GM18526 (cell line): ENCODE results near the gene ARL6IP6.
A peak's percentile ranks its signal among the peaks of the same experiment; 100 is the strongest.

Source experiments
- POLR2A ChIP-seq: IDR thresholded peaks from 3 replicates; pipeline ENCODE4 v1.6.1; 2011; ENCODE audit not compliant: insufficient read length; ENCODE audit errors: extremely low read depth

Gene ARL6IP6

GRCh38 chr2:152718076-152718908, at the start of gene ARL6IP6:
ARL6IP6 (plus strand) TSS chr2:152718620; CDS start chr2:152718625, 5 bp downstream.
- TF ChIP-seq POLR2A: peak; percentile 91

- TF ChIP-seq POLR2A: no peak
Measured at GRCh38 chr2:152674334-152674733, 44.1 kb upstream of the ARL6IP6 start.

GRCh38 chr2:152676461-152676860, 42.0 kb upstream of the ARL6IP6 start:
- TF ChIP-seq POLR2A: no peak

DNA sequence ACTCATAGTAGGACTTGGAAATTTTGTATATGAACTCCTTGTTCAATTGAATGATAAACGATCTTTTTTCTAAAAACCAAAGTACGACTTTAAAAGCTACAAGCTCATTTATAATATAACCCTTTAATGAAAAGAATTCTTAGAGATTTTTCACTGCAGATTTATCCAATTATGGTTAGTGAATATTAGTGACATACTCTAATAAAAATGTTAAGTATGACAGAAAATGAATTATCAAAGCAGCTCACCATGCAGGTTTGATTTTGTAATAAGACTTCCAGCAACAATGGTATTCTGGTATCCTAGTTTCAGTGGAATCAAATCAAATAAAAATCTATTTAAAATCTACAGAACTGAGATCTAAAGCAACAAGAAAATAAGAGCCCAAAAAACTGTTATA, 39.6 kb upstream of the ARL6IP6 start:
- no peak for TF ChIP-seq POLR2A

DNA sequence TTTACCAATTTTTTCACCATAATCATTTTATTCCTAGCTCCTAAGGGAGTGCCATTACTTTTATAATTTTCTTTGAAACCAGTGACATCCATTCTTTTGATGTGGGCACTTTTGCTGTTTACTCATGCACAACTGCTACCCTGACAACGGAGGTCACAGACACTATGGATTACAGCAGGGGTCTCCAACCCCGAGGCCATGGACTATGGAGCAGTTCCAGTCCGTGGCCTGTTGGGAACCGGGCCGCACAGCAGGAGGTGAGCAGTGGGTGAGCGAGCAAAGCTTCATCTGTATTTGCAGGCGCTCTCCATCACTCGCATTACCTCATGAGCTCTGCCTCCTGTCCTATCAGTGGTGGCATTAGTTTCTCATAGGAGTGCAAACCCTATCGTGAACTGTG, 35.8 kb upstream of the ARL6IP6 start:
- TF ChIP-seq POLR2A: no peak

DNA sequence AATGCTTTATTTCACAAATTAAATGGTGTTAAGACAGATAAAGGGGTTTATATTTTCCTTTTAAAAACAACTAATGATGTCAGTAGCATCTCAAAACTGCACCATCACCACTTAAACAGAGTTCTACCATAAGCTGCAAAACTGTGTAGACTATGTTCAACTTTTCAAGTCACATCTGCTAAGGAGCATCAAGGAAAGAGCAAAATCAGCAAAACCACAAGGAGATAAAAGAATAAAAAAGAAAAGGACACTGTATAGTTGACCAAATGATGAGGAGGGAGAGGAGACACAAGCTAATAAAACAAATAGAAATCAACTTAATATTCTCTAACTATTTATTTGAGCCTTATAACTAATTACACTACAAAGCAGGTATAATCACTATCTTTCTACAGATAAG, 35.0 kb upstream of the ARL6IP6 start:
- no peak for TF ChIP-seq POLR2A

DNA sequence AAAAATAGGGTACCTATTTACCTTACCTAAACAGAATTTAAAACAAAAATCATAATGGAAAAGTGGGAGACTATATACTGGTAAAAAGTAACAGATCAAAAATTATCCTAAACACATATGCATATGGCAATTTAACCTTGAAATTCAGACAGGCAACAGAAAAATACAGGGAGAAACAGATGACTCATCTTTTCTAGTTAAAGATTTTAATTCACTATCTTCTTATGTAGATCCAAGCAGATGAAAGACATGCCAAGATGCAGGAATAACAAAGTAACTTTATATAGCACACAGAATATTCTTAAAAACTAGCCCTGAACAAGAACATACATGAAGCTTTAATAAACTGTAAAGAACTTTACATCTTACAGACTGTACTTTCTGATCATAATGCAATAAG, 32.1 kb upstream of the ARL6IP6 start:
- TF ChIP-seq POLR2A: no peak

GRCh38 chr2:152693033-152693432, 25.4 kb upstream of the ARL6IP6 start:
- TF ChIP-seq POLR2A: no peak

DNA sequence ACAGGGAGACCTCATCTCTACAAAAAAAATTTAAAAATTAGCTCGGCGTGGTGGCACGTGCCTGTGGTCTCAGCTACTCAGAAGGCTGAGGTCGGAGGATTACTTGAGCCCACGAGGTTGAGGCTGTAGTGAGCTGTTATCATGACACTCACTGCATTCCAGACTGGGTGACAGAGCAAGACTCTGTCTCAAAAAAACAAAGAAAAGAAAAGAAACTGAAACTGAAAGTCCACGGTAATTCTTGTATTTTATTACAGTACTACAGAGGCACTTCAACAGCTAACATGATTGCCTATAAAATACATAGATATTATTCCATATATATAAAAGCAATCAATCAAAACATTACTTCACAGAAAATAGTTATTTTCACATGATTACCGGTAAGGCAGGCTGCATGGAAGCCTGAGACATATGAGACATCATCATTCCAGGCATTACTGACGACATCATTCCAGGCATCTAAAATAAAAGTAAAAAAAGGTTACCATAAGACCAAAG, 24.2 kb upstream of the ARL6IP6 start:
- no peak for TF ChIP-seq POLR2A

DNA sequence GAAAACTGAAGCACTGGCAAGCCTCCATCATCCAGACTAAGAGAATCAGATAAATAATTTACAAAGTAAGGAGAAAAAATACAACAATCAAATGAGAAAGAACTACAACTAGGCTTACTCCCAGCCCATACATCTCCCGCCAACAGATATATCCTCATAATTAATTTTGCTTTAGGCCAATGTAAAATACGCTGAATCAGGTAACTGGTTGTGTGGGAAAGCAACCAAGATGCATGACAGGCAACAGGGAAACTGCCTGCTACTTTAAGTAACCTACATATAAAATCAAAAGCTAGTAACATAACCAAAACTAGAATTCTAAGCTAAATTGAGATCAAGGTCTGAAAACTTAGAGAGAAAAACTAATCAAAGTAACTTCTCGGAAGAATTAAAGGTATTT, 22.7 kb upstream of the ARL6IP6 start:
- no peak for TF ChIP-seq POLR2A

DNA sequence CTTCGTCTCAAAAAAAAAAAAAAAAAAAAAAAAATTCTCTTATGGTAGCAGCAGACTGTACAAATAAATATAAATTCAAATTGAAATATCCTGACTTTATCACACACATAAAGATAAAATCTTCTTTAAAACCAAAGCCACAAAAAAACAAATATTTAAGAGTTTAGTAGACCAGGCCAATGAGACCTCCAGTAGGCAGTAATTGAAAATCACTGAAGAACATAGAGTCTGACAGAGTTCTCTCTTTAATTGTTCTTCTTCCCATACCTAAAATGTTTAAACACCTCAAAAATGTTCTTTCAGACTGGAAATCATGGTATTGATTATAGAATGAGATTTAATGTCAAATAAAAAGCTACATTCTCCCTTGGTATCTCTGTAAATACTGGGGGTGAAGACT, 21.9 kb upstream of the ARL6IP6 start:
- TF ChIP-seq POLR2A: no peak

- TF ChIP-seq POLR2A: no peak
Measured at GRCh38 chr2:152701198-152701597, 17.2 kb upstream of the ARL6IP6 start.

GRCh38 chr2:152706477-152707021, 11.9 kb upstream of the ARL6IP6 start:
- TF ChIP-seq POLR2A: no peak

- no peak for TF ChIP-seq POLR2A
Measured at GRCh38 chr2:152708742-152709141, 9.7 kb upstream of the ARL6IP6 start.

DNA sequence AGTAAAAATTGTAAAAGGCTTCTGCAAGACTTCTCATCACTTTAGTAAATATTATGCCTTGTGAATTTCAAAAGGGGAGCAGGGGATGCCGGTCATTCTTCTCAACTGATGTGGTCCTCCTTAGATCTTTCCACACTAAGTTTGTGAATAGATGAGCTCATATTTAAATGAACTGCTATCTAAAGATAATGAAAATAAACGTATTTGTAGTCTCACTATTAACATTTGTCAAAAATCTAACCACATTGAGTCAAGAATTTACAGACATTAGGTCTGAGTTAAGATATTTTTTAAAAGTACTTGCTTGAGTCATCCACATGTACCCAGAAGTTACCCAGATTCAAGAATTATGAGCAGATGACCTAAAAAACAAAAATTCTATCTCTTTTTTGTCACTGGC, 7.7 kb upstream of the ARL6IP6 start:
- no peak for TF ChIP-seq POLR2A

GRCh38 chr2:152715112-152715511, 3.3 kb upstream of the ARL6IP6 start:
- TF ChIP-seq POLR2A: no peak

GRCh38 chr2:152715854-152716428, 2.5 kb upstream of the ARL6IP6 start:
- TF ChIP-seq POLR2A: no peak

- TF ChIP-seq POLR2A: no peak
Measured at GRCh38 chr2:152716805-152717227, 1.6 kb upstream of the ARL6IP6 start.
